Adrenal gland (tissue), 5 donors: Measurements from ENCODE around the gene RNF43.

Experiments
- POLR2A ChIP-seq, 2 donors: fragments of 450-650 bp; IDR thresholded peaks; one replicate each; pipeline ENCODE4 v1.6.1; 2017; ENCODE audit warnings: antibody characterized with exemption in 2 of 2, mild to moderate bottlenecking in 2 of 2, moderate library complexity in 1 of 2
- TF ChIP-seq, protein P1 (sequence below), 6 experiments: fragments of 450-650 bp in 4 of 6; fragments of 200-600 bp in 2 of 6; sonication (generic) in 1 of 6; IDR thresholded peaks; 1 replicate in 5 of 6; 2 replicates in 1 of 6; pipeline versions ENCODE4 v1.5.1 to v1.8.0; 2016 to 2021; ENCODE audit warnings: antibody characterized with exemption in 6 of 6, mild to moderate bottlenecking in 2 of 6, moderate library complexity in 1 of 6
- donor health status: DM: no; HTN: no; CAD: no.

DNA sequence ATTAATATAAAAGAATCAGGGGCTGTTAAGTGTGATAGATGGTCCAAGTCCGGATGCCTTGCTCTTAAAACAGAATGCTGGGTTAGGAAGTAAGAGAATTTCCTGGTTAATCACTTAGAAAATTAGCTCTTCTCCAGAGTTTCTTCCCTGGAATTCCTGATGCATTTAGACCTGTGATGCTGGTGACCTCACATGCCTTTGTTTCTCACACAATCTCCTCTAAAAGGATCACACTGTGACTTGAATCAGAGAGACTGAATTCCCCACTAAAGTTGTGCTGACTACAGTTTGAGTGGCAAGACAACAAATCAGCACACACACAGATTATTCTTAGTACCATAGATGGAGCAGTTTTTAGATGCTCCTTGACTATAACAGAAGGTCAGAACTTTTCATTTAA lies 4.4 kb upstream of the RNF43 start:
- TF ChIP-seq, protein P1, sequence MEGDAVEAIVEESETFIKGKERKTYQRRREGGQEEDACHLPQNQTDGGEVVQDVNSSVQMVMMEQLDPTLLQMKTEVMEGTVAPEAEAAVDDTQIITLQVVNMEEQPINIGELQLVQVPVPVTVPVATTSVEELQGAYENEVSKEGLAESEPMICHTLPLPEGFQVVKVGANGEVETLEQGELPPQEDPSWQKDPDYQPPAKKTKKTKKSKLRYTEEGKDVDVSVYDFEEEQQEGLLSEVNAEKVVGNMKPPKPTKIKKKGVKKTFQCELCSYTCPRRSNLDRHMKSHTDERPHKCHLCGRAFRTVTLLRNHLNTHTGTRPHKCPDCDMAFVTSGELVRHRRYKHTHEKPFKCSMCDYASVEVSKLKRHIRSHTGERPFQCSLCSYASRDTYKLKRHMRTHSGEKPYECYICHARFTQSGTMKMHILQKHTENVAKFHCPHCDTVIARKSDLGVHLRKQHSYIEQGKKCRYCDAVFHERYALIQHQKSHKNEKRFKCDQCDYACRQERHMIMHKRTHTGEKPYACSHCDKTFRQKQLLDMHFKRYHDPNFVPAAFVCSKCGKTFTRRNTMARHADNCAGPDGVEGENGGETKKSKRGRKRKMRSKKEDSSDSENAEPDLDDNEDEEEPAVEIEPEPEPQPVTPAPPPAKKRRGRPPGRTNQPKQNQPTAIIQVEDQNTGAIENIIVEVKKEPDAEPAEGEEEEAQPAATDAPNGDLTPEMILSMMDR (IDR thresholded peaks at IDR 0.05), result no peak
- no peak for TF ChIP-seq POLR2A (IDR thresholded peaks at IDR 0.05)
